GM12878 (cell line): ENCODE results near the gene IL21. TPM values are rescaled to one million over a fixed set of nuclear protein-coding genes. Genes with fewer than 3 reads are reported as not detected.

Experiments
- ATAC-seq: fragments of 200-7000 bp; cut with Tn5 transposase; 3 replicates; pipeline ENCODE4 v1.9.1; 2020; ENCODE audit warnings: mild to moderate bottlenecking, moderate library complexity
- BruUV-seq: library from RNA; stranded (reverse); fragments of 400-500 nt; replicated peaks from 2 replicates; lab custom pipeline; 2021; lab: Mats Ljungman, UMichigan
- CTCF ChIA-PET: fragments of 300-600 bp; sonication (Branson Sonifier 250); formaldehyde crosslinking; extraction: SDS; loops from one replicate; lab custom pipeline; 2021; ENCODE audit warnings: inconsistent platforms; lab: Yijun Ruan, JAX
- POLR2A ChIA-PET: fragments of 350-600 bp; formaldehyde crosslinking; extraction: SDS; loops from one replicate; lab custom pipeline; 2021; ENCODE audit warnings: inconsistent platforms; lab: Charles Lee
- RAD21 ChIA-PET: fragments of 300-600 bp; sonication (Branson Sonifier 250); formaldehyde crosslinking; loops from one replicate; lab custom pipeline; 2023; ENCODE audit warnings: antibody characterized with exemption; ENCODE audit not compliant: unreplicated experiment; lab: Charles Lee
- SMC1A ChIA-PET: fragments of 300-600 bp; sonication (Branson Sonifier 250); formaldehyde crosslinking; loops from one replicate; lab custom pipeline; 2023; ENCODE audit not compliant: unreplicated experiment, uncharacterized antibody; lab: Charles Lee
- DNase-seq: peaks from one replicate; pipeline ENCODE4 v3.0.0-alpha.2; 2011; ENCODE audit warnings: low read depth, low spot score
- FAIRE-seq: peaks from 3 replicates; lab custom pipeline; 2011; peaks lifted over from hg19 to GRCh38; lab: Jason Lieb, UNC
- H2AFZ ChIP-seq: 2 replicates; pipeline ENCODE4 v1.6.0; 2011; ENCODE audit warnings: low read depth, low read length, control low read depth; ENCODE audit not compliant: control insufficient read depth
- H3K27ac ChIP-seq: 2 replicates; pipeline ENCODE4 v1.5.1; 2011; ENCODE audit warnings: control low read depth; ENCODE audit not compliant: control insufficient read depth, insufficient read depth
- H3K27me3 ChIP-seq, 2 experiments: replicated peaks in 1 of 2; 2 replicates each; pipeline versions ENCODE4 v1.6.0 to v1.6.1; 2011; ENCODE audit warnings: low read length in 1 of 2; ENCODE audit not compliant: control insufficient read depth in 2 of 2, insufficient read depth in 2 of 2
- H3K36me3 ChIP-seq, 2 experiments: 2 replicates each; pipeline ENCODE4 v1.5.1; 2011; ENCODE audit warnings: low read length in 1 of 2; ENCODE audit not compliant: control insufficient read depth in 2 of 2, insufficient read depth in 2 of 2
- H3K4me1 ChIP-seq: 2 replicates; pipeline ENCODE4 v1.6.1; 2011; ENCODE audit warnings: mild to moderate bottlenecking, low read length, moderate library complexity, mixed read lengths; ENCODE audit not compliant: control insufficient read depth, insufficient read depth
- H3K4me2 ChIP-seq: 2 replicates; pipeline ENCODE4 v1.6.0; 2011; ENCODE audit warnings: control low read depth; ENCODE audit not compliant: control insufficient read depth, insufficient read depth
- H3K4me3 ChIP-seq: fragments of 200-600 bp; sonication (generic); 2 replicates; pipeline ENCODE4 v1.5.1; 2016
- H3K79me2 ChIP-seq: 2 replicates; pipeline ENCODE4 v1.6.0; 2011; ENCODE audit warnings: low read length; ENCODE audit not compliant: control insufficient read depth, insufficient read depth
- H3K9ac ChIP-seq: 2 replicates; pipeline ENCODE4 v1.8.0; 2011; ENCODE audit warnings: low read length, control low read depth, mixed read lengths; ENCODE audit not compliant: control insufficient read depth, insufficient read depth
- H3K9me3 ChIP-seq: replicated peaks from 3 replicates; pipeline ENCODE4 v1.5.1; 2011; ENCODE audit warnings: mild to moderate bottlenecking, low read length; ENCODE audit not compliant: control insufficient read depth, insufficient read depth
- H4K20me1 ChIP-seq: 2 replicates; pipeline ENCODE4 v1.6.0; 2011; ENCODE audit not compliant: control insufficient read depth, insufficient read depth
- DPF2 ChIP-seq: fragments of 450-650 bp; IDR thresholded peaks from 2 replicates; pipeline ENCODE4 v1.6.1; 2017; ENCODE audit warnings: mild to moderate bottlenecking
- IRF4 ChIP-seq: IDR thresholded peaks from 2 replicates; pipeline ENCODE4 v1.6.1; 2011; ENCODE audit warnings: low read depth, low read length
- IRF5 ChIP-seq: fragments of 450-650 bp; IDR thresholded peaks from 2 replicates; pipeline ENCODE4 v1.6.1; 2017; ENCODE audit warnings: borderline replicate concordance
- KDM1A ChIP-seq: fragments of 200-600 bp; sonication (generic); IDR thresholded peaks from 2 replicates; pipeline ENCODE4 v1.6.1; 2016; ENCODE audit warnings: borderline replicate concordance
- MEF2B ChIP-seq: fragments of 450-650 bp; IDR thresholded peaks from 2 replicates; pipeline ENCODE4 v1.6.1; 2018; ENCODE audit warnings: mild to moderate bottlenecking, moderate library complexity; ENCODE audit not compliant: partially characterized antibody, poor library complexity, severe bottlenecking
- POLR2A ChIP-seq: IDR thresholded peaks from 2 replicates; pipeline ENCODE4 v1.6.1; 2011; ENCODE audit warnings: low read depth, mild to moderate bottlenecking, low read length
- SMAD1 ChIP-seq: fragments of 450-650 bp; IDR thresholded peaks from 2 replicates; pipeline ENCODE4 v1.6.1; 2018; ENCODE audit warnings: mild to moderate bottlenecking, low read depth; ENCODE audit not compliant: partially characterized antibody
- USF1 ChIP-seq: IDR thresholded peaks from 2 replicates; pipeline ENCODE4 v1.6.1; 2011; ENCODE audit warnings: borderline replicate concordance, low read depth, mild to moderate bottlenecking, moderate library complexity, mixed read lengths, low read length; ENCODE audit not compliant: insufficient read depth; ENCODE audit errors: extremely low read length
- WGBS: methylation state at CpG from one replicate; pipeline ENCODE4 v1.1.6; 2016; ENCODE audit warnings: low lambda C conversion rate; ENCODE audit not compliant: insufficient replicate concordance, insufficient coverage; ENCODE audit errors: missing lambda C conversion rate; 5-methylcytosine and 5-hydroxymethylcytosine counted together
- in situ Hi-C: fragments of 300-500 bp; cut with MboI; formaldehyde crosslinking; loops from 9 replicates; pipeline ENCODE4 v1.14.3; 2018; ENCODE audit warnings: mixed read lengths
- intact Hi-C: fragments of 100-400 bp; cut with micrococcal nuclease; formaldehyde crosslinking; loops from one replicate; pipeline ENCODE4 v1.14.2; 2022; ENCODE audit not compliant: unreplicated experiment
- polyA plus RNA-seq, 11 experiments: library from polyadenylated mRNA; depleted of rRNA in 4 of 11; unstranded in 6 of 11; stranded (reverse) in 5 of 11; fragments of >200 nt; fragmentation: Nextera tagmentation in 4 of 11; fragmentation: Illumina TruSeq in 1 of 11; extraction: Ambion mirVana in 4 of 11; extraction: Trizol in 1 of 11; gene quantifications; 1 replicate in 1 of 11; 2 replicates in 10 of 11; pipeline versions ENCODE4 v1.2.1 to v1.2.3, GENCODE V29; 2011 to 2016; ENCODE audit warnings: inconsistent platforms in 2 of 11, missing spikeins in 2 of 11, low read depth in 1 of 11
- total RNA-seq, 4 experiments: library from RNA; depleted of rRNA in 3 of 4; stranded (reverse); fragments of >200 nt in 3 of 4; fragmentation: Illumina TruSeq in 1 of 4; extraction: Trizol in 1 of 4; gene quantifications; 2 replicates each; pipeline versions ENCODE4 v1.2.1 to v1.2.3, GENCODE V29; 2013 to 2021

Gene IL21
- total and polyA plus RNA-seq, 10 of the 15 experiments (the other 5 are each of a cell fraction or from before 2014, with no cell fraction given), result not detected

- TF ChIP-seq IRF5 (no peak), DPF2 (no peak), MEF2B (no peak), KDM1A (no peak)
These were observed 29.7 kb downstream of the IL21 start (continued) for GRCh38 chr4:122591196-122591595.

DNA sequence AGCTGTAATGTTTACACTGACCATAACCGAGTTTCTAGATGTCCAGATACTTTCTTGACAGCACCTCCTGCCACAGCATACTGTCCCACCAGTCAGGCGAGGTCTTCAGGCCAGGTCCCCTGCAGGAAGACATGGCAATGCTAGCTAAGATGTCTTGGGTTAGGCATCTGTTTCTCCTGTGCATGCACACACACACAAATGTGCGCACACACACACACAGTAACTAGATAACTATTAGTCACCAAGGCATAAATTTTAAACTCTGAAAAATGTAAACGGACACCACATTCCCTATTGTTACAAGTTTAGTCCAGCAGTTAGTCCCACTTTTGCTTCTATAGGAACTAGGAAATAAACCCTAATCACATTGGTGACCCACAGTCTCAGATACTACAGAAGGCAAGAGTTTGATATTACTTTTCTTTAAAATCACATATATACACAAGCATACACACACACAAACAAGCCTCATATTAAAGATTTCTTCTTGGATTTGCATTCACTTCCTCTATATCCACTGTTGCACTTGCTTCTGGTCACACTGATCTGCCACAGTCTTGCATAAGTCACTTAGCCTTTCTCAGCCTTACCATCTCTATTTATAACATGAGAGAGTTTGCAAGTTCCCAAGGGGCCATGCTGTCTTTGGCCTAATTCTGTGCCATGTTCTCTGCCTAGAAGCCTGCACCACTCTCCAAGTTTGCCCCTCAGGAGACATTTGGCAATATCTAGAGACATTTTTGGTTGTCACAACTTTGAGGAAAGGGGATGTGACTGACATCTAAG, 32.2 kb downstream of the IL21 start:
- H3K79me2 ChIP-seq, result no peaks in the 10 kb centered on the region
- no peaks in the 10 kb centered on the region for H4K20me1 ChIP-seq
- no peak overlapping the region for H3K9ac ChIP-seq
- H3K4me2 ChIP-seq, result no peak overlapping the region
- intact Hi-C loops, result no loop called here
- H3K27me3 ChIP-seq, result peaks cover 0 to 4% of the 10 kb centered on the region in 2 experiments; a peak in 1 of 4 replicates
- 27% methylated on average over 4 of the region's 4 CpGs for WGBS
- in situ Hi-C loops, result no loop called here
- H3K4me1 ChIP-seq, result peaks cover 8% of the 10 kb centered on the region
- no peak overlapping the region for H3K27ac ChIP-seq
- H3K4me3 ChIP-seq, result no peak overlapping the region
- SMC1A ChIA-PET, result no interaction called here
- H3K36me3 ChIP-seq, result no peaks in the 10 kb centered on the region
- BruUV-seq, result no TSS peak
- H3K9me3 ChIP-seq, result no peaks in the 10 kb centered on the region
- POLR2A ChIA-PET, result no interaction called here
- no peak overlapping the region for H2AFZ ChIP-seq
- FAIRE-seq, result no peak
- RAD21 ChIA-PET, result no interaction called here
- DNase-seq, result no peak
- CTCF ChIA-PET, result interaction anchor here (0.6 to 2.4 kb wide), 2 partner anchors 10 to 687 kb away, joined by 3 to 8 read pairs; no protein-coding TSS in a partner anchor
- no peak for TF ChIP-seq POLR2A
- no peak for TF ChIP-seq SMAD1
- TF ChIP-seq USF1, result no peak
- TF ChIP-seq IRF4, result no peak
- no peak for ATAC-seq
